ENCODE measurements around the gene RBKS.

DNA sequence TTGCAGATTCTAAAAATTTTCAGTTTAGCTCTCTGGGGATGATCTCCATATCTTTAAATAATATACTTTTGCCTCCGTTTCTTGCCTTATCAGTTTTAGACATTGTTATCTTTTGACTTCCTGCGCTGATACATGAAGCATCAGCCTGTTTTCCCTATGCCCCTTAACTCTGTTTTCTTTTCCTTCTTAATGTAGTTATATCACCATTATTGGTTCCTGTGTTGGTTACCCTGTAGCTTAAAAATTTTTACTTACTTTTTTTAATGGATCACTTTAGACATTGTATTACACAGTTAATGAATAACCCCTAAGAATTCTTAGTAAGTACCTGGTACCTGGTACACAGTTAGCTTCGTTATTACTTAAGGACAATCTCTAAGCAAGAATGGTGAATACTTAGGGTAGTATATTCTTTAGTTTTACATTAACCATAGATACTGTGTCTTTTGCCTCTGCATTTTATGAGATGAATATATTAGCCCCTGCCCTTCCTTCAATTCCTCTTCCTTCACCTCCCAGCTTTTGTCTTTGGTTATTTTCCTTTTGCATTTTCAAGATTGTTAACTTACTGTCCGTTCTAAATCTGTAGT lies 41.3 kb upstream of the RBKS start:
- TF ChIP-seq, protein P1, sequence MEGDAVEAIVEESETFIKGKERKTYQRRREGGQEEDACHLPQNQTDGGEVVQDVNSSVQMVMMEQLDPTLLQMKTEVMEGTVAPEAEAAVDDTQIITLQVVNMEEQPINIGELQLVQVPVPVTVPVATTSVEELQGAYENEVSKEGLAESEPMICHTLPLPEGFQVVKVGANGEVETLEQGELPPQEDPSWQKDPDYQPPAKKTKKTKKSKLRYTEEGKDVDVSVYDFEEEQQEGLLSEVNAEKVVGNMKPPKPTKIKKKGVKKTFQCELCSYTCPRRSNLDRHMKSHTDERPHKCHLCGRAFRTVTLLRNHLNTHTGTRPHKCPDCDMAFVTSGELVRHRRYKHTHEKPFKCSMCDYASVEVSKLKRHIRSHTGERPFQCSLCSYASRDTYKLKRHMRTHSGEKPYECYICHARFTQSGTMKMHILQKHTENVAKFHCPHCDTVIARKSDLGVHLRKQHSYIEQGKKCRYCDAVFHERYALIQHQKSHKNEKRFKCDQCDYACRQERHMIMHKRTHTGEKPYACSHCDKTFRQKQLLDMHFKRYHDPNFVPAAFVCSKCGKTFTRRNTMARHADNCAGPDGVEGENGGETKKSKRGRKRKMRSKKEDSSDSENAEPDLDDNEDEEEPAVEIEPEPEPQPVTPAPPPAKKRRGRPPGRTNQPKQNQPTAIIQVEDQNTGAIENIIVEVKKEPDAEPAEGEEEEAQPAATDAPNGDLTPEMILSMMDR (conservative IDR thresholded peaks at IDR 0.05), result no peak
- no peak for TF ChIP-seq ZFX (IDR thresholded peaks at IDR 0.05)
